Measurements from ENCODE around the gene ZFPM1.

- TF ChIP-seq POLR2AphosphoS5 (IDR thresholded peaks at IDR 0.05; ENCODE audit: borderline replicate concordance, low read depth, low read length) (no peak), EZH2 (IDR thresholded peaks at IDR 0.05) (no peak)
Measured at GRCh38 chr16:88537859-88538258, 84.8 kb downstream of the ZFPM1 start.
